WERI-Rb-1 (cell line): Measurements from ENCODE around the gene KIAA1328.

Source experiments
- DNase-seq: peaks from one replicate; pipeline ENCODE4 v3.0.0-alpha.2; 2020
- H3K27ac ChIP-seq: fragments of 250-450 bp; sonication (Bioruptor Pico); 2 replicates; pipeline ENCODE4 v1.5.1; 2020; ENCODE audit warnings: mild to moderate bottlenecking, moderate library complexity
- H3K27me3 ChIP-seq: fragments of 250-450 bp; sonication (Bioruptor Pico); 2 replicates; pipeline ENCODE4 v1.5.1; 2021; ENCODE audit warnings: mild to moderate bottlenecking, low read depth, moderate library complexity; ENCODE audit not compliant: insufficient read depth, severe bottlenecking
- H3K36me3 ChIP-seq: fragments of 250-450 bp; sonication (Bioruptor Pico); 2 replicates; pipeline ENCODE4 v1.5.1; 2020; ENCODE audit warnings: mild to moderate bottlenecking, moderate library complexity
- H3K4me3 ChIP-seq: 2 replicates; pipeline ENCODE4 v1.5.1; 2011; ENCODE audit warnings: low read depth, mild to moderate bottlenecking, control low read depth, low read length
- H3K9me3 ChIP-seq: fragments of 250-450 bp; sonication (Bioruptor Pico); 2 replicates; pipeline ENCODE4 v1.5.1; 2021; ENCODE audit warnings: mild to moderate bottlenecking, moderate library complexity; ENCODE audit not compliant: severe bottlenecking
- TF ChIP-seq, protein P1 (sequence below): IDR thresholded peaks from 2 replicates; pipeline ENCODE4 v1.5.1; 2011; ENCODE audit warnings: low read depth, mild to moderate bottlenecking, control low read depth, inconsistent platforms, low read length

Gene KIAA1328

DNA sequence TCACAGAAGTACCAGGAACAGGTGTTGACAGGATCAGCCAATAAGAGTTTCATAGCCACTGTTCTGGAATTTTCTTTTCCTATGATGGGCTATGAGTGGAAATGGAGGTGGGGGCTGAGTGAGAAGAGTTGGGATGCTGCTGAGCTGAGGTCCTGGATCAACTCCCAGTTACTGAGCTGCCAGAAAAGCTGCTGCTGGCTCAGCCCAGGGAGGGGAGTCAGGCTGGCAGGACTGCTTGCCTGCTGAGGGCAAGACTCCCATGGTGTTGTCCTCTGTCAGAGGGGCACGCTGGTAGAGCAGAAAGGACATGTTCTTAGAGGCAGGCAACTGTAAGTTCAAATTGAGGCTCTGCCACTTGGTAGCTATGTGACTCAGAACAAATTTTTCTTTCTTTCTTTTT lies 11.9 kb upstream of the KIAA1328 start:
- no peak overlapping the region for H3K27ac ChIP-seq
- no peaks in the 10 kb centered on the region for H3K9me3 ChIP-seq
- TF ChIP-seq, protein P1, sequence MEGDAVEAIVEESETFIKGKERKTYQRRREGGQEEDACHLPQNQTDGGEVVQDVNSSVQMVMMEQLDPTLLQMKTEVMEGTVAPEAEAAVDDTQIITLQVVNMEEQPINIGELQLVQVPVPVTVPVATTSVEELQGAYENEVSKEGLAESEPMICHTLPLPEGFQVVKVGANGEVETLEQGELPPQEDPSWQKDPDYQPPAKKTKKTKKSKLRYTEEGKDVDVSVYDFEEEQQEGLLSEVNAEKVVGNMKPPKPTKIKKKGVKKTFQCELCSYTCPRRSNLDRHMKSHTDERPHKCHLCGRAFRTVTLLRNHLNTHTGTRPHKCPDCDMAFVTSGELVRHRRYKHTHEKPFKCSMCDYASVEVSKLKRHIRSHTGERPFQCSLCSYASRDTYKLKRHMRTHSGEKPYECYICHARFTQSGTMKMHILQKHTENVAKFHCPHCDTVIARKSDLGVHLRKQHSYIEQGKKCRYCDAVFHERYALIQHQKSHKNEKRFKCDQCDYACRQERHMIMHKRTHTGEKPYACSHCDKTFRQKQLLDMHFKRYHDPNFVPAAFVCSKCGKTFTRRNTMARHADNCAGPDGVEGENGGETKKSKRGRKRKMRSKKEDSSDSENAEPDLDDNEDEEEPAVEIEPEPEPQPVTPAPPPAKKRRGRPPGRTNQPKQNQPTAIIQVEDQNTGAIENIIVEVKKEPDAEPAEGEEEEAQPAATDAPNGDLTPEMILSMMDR: no peak
- H3K36me3 ChIP-seq: peaks cover 31% of the 10 kb centered on the region
- H3K27me3 ChIP-seq: no peaks in the 10 kb centered on the region
- DNase-seq: no peak
- no peak overlapping the region for H3K4me3 ChIP-seq

DNA sequence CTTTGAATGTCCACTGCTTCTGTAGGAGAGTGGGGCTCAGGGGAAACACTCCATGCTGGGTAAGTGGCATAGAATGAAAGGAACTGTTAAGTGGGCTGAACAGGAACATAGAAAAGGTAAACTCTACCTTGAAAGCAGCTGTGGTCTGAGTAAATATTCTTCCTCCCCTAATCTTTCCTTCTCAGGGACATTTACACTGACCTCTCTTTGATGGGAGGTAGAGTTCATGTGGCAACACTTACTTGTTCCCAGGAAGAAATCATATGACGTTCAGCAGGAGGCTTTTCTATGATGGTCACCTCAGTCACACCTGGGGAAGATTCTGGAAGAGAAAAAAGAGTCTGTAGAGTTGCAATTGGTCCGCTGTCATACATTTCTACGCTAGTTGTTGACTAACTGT lies 10.3 kb upstream of the KIAA1328 start:
- peaks cover 26% of the 10 kb centered on the region for H3K36me3 ChIP-seq

DNA sequence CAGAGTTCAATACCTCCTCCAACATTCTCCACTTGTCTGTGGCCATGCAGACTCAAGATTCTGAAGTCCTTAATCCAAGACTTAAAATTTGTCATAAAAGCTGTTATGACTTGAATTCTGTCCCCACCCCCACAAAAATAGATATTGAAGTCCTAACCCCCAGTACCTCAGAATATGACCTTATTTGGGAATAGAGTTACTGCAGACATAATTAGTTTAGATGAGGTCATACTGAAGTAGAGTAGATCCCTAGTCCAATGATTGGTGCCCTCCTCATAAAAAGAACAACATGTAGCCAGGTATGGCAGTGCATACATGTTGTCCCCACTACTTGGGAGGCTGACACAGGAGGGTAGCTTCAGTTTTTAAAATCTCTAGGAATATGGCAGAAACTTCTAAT lies 9.3 kb upstream of the KIAA1328 start:
- no peak for DNase-seq
- Histone ChIP-seq H3K36me3 (peaks cover 24% of the 10 kb centered on the region), H3K9me3 (no peaks in the 10 kb centered on the region), H3K4me3 (no peak overlapping the region), H3K27me3 (no peaks in the 10 kb centered on the region), H3K27ac (no peak overlapping the region)
- TF ChIP-seq, protein P1: no peak

More for the DNA sequence above, 10.3 kb upstream of the KIAA1328 start:
- no peak overlapping the region for H3K27ac ChIP-seq
- no peak for DNase-seq
- H3K9me3 ChIP-seq: no peaks in the 10 kb centered on the region
- H3K4me3 ChIP-seq: no peak overlapping the region
- TF ChIP-seq, protein P1: no peak
- H3K27me3 ChIP-seq: no peaks in the 10 kb centered on the region

DNA sequence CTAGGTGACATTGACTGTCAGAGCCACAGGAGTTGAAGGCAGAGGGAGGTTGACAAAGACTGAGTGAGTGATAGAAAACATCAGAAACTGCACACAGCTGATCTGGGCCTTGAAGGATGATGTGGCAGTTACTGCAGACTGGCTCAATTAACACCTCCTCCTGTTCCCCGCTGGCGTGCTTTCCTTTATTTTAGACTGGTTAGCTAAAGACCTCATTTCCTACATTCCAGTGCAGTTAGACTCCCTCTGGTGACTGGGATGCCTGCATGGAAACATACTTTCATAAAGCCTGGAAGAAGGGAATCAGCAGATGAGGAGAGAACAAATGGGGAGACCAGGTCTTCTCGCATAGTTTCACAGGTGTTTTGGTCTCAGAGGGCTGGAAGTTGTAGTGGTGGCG lies 7.2 kb upstream of the KIAA1328 start:
- TF ChIP-seq, protein P1: no peak
- DNase-seq: no peak
- no peak overlapping the region for H3K27ac ChIP-seq
- H3K4me3 ChIP-seq: no peak overlapping the region
- no peaks in the 10 kb centered on the region for H3K27me3 ChIP-seq
- no peaks in the 10 kb centered on the region for H3K9me3 ChIP-seq
- peaks cover 20% of the 10 kb centered on the region for H3K36me3 ChIP-seq

DNA sequence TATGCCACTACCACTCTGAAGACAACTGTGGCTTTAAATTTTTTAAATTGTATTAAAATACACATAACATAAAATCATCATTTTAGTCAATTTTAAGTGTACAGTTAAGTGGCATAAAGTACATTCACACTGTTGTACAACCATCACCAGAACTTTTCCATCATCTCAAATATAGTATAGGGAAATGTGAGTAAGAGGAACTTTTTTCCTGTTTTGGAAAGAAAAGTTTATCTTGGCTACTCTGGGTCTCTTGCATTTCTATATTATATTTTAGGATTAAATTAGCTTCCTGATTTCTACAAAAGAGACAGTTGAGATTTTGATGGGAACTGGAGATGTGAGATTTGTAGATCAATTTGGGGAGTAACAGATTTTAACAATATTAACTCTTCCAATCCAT lies 3.4 kb upstream of the KIAA1328 start:
- DNase-seq: no peak
- TF ChIP-seq, protein P1: no peak
- Histone ChIP-seq H3K27me3 (no peaks in the 10 kb centered on the region), H3K9me3 (no peaks in the 10 kb centered on the region), H3K27ac (no peak overlapping the region), H3K4me3 (no peak overlapping the region), H3K36me3 (peaks cover 14% of the 10 kb centered on the region)

DNA sequence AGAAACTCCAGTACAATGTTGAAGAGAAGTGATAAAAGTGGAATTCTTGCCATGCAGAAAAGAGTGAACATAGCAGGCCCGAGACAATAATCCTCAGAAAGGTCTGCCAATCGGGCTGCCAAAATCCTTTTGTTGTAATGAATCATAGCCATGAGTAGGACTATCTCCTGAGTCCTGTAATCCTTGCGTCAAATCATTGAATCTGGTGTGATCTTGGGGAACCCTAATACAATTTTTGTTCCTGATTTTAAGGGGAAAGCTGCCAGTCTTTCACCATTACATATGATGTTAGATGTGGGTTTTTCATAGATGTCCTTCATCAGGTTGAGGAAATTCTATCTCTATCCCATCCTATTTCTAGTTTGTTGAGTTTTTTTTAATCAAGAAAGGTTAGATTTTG lies 2.4 kb upstream of the KIAA1328 start:
- TF ChIP-seq, protein P1: no peak
- H3K36me3 ChIP-seq: peaks cover 14% of the 10 kb centered on the region

More for the DNA sequence above, 2.4 kb upstream of the KIAA1328 start:
- no peak overlapping the region for H3K4me3 ChIP-seq
- H3K27ac ChIP-seq: no peak overlapping the region
- no peaks in the 10 kb centered on the region for H3K27me3 ChIP-seq
- no peaks in the 10 kb centered on the region for H3K9me3 ChIP-seq
- no peak for DNase-seq
